Stimulated activated CD8-positive, alpha-beta memory T cell treated with anti-CD3 and anti-CD28 coated beads, Interleukin-15, amount 100 ng/mL, for 24 hours (primary cell): ENCODE results near the gene MCM5.
"Not testable (repeated sequence)": the region's sequence is repeated elsewhere in the genome, so short reads cannot be mapped to it uniquely, and the experiment has no call there.

Experiments used
- DNase-seq: peaks from one replicate; pipeline ENCODE4 v3.0.0-alpha.2; 2020; ENCODE audit warnings: low read depth

Gene MCM5

DNA sequence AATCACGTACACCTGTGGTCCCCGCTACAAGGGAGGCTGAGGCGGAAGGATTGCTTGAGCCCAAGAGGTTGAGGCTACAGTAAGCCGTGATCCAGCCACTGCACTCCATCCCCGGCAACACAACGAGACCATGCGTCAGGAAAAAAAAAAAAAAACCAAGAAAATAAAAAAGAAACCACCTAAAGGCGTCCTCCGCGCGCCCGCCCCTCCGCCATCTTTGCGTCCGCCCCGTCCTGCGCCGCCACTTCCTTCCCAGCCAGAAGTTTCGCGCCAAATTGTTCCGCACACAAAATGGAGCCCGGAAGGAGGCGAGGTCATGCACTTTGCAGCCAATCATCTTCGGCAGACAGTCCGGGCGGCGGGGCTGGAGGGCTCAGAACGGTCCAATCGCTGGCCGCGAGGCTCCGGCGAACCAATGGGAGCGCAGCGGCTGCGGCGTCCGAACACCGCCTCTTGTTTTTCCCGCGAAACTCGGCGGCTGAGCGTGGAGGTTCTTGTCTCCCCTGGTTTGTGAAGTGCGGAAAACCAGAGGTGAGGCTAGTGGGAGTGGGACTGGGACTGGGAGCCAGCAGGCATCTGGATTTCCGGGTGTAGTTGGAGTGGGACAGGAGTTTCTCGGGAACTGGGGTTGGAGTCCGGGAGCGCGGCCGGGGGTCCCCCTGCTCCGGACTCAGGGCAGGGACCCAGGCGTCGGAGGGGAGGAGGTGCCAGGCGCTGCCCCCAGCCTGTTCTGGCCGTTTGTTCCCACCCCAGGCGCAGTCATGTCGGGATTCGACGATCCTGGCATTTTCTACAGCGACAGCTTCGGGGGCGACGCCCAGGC lies at the start of gene MCM5:
TSS of gene MCM5 (plus strand) at position 463 of the 823 bp plus-strand sequence. CDS start at position 762, 299 bp downstream.
- DNase-seq, result peak; percentile 92

GRCh38 chr22:35350539-35351503 lies 49.1 kb upstream of the MCM5 start:
- DNase-seq, result peak; percentile 53

GRCh38 chr22:35352214-35353111 lies 47.5 kb upstream of the MCM5 start:
- no peak for DNase-seq

GRCh38 chr22:35353318-35353717 lies 46.6 kb upstream of the MCM5 start:
- no peak for DNase-seq

GRCh38 chr22:35354068-35354467 lies 45.9 kb upstream of the MCM5 start:
- no peak for DNase-seq

DNA sequence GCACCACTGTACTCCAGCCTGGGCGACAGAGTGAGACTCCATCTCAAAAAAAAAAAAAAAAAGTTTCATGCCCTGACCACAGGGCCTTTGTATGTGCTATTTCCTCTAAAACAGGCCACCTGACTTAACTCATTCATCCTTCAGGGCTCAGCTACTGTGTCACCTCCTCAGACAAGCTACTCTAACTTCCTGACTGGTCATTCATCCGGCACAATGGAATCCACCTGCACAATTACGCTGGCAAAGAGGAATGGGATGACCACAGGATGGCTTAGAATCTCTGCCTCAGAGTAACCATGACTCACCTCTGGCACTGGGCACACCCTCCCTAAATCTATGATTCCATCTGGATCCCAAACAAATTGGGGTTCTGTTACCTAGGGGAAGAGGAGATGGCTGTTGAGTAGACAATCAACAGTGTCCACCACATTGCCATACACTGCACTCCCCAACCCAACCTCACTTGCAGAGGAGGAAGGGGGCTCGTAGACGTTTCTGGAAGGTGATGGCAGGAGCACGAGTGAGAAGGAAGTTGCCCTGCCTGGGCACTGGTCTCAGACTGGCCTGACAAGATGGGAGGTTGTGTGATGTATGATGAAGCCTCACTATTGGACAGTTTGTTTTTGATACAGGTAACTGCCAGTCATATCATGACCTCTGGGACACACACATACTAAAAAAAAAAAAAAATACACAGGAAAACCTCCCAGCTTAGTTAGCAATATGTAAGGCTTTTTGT lies 41.9 kb upstream of the MCM5 start:
- no peak for DNase-seq

GRCh38 chr22:35359380-35360065 lies 40.4 kb upstream of the MCM5 start:
- no peak for DNase-seq

- DNase-seq, result no peak
Observed at GRCh38 chr22:35361001-35361558, 38.9 kb upstream of the MCM5 start.

GRCh38 chr22:35363566-35364086 lies 36.3 kb upstream of the MCM5 start:
- DNase-seq, result no peak

- DNase-seq, result not testable (repeated sequence)
Observed at GRCh38 chr22:35364230-35364629, 35.7 kb upstream of the MCM5 start.

DNA sequence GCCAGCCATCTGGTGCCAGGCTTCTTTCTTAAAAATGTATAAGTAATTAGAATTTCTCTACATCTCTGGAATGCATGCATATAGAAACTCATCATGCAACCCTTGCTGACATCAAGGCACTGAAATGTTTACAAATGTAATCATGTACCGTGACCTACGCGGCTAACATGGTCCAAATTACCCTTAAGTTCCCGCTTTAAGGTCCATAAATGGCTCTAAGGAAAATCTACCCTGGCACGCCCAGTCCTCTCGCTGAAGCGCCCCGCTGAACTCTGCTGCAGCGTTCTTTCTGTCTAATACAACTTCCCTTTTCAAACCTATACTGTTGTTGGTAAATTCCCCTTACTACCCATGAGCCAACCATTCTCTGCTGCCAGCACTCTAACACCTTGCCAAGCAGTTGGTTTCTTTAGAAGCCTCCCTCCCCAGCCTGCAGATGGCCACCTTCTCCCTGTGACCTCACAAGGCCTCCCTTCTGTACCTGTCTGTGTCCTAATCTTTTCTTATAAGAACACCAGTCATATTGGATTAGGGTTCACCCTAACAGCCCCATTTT lies 32.5 kb upstream of the MCM5 start:
- no peak for DNase-seq

- no peak for DNase-seq
Observed at GRCh38 chr22:35368386-35368785, 31.6 kb upstream of the MCM5 start.

- no peak for DNase-seq
Observed at GRCh38 chr22:35369996-35370395, 29.9 kb upstream of the MCM5 start.

GRCh38 chr22:35373781-35374180 lies 26.2 kb upstream of the MCM5 start:
- no peak for DNase-seq

DNA sequence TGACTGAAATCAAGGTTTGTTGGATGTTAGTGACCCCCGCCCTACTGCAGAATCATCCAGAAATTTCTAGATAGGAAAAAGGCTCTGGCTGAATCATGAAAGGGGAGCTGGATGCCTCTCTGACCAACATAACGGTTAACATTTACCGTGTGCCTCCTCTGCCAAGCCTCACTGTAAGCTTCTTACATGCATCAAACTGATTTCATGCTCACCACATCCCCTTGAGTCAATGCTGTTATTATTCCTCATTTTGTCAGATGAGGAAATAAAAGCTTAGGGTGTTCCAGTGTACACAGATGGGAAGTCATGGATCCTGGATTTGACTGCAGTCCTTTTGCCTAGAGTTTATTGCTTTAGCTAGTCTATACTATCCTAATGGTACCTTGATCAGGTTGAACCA lies 24.9 kb upstream of the MCM5 start:
- no peak for DNase-seq

GRCh38 chr22:35375526-35375925 lies 24.4 kb upstream of the MCM5 start:
- no peak for DNase-seq

- DNase-seq, result no peak
Observed at GRCh38 chr22:35376728-35377472, 23.0 kb upstream of the MCM5 start.

DNA sequence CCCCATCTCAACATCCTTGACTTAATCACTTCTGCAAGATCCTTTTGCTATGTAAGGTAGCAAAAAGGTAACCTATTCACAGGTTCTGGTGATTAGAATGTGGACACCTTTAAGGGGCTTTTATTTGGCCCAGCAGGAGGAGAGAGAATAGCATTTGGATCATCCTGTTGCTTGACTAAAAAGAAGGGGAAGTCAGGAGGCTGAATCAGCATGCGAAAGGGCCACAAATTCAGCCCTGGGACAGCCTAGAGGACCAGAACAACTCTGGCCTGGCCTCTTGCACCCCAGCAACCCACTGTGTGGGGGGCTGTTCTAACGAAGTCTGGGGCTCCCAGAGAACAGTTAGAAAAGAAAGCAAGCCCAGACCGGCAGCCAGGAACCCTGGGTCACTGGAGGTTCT lies 22.2 kb upstream of the MCM5 start:
- DNase-seq, result no peak

DNA sequence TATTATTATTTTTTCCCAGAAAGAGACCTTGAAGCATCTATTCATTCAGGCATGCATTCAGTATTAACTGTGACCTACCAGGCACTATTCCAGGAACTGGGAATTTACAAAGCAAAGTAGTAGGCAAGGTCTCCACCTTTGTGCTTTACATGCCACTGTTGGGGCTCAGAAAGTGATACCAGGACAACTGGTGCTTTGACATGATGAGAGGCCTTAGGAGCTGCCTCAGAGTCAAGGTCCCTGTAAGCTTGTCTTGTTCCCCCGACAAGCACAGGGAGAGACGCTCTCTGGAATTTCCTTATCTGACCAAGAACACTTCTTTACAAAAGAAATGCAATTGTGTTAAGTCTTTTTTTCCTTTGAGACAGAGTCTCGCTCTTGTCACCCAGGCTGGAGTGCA lies 21.3 kb upstream of the MCM5 start:
- DNase-seq, result no peak
